Astrocyte (in vitro differentiated cells and primary cell): ENCODE data around the gene PRKCH. TPM values are rescaled to one million over a fixed set of nuclear protein-coding genes. Genes with fewer than 3 reads are reported as not detected.

Source experiments
- DNase-seq: peaks from one replicate; pipeline ENCODE4 v3.0.0-alpha.2; 2010; ENCODE audit warnings: low read depth
- FAIRE-seq: peaks from 2 replicates; lab custom pipeline; 2011; peaks lifted over from hg19 to GRCh38; lab: Jason Lieb, UNC
- H2AFZ ChIP-seq: 2 replicates; pipeline ENCODE4 v1.6.0; 2012; ENCODE audit warnings: low read depth, low read length, inconsistent platforms
- H3K27ac ChIP-seq: 2 replicates; pipeline ENCODE4 v1.5.1; 2011; ENCODE audit warnings: low read depth, low read length, inconsistent platforms
- H3K27me3 ChIP-seq: 2 replicates; pipeline ENCODE4 v1.6.0; 2011; ENCODE audit warnings: low read length, inconsistent platforms; ENCODE audit not compliant: insufficient read depth
- H3K36me3 ChIP-seq: 2 replicates; pipeline ENCODE4 v1.5.1; 2011; ENCODE audit warnings: low read length, inconsistent platforms; ENCODE audit not compliant: insufficient read depth
- H3K4me1 ChIP-seq: 2 replicates; pipeline ENCODE4 v1.5.1; 2011; ENCODE audit warnings: low read length, inconsistent platforms; ENCODE audit not compliant: insufficient read depth
- H3K4me2 ChIP-seq: 2 replicates; pipeline ENCODE4 v1.6.0; 2012; ENCODE audit warnings: low read length, inconsistent platforms
- H3K4me3 ChIP-seq: 2 replicates; pipeline ENCODE4 v1.5.1; 2011; ENCODE audit warnings: low read depth, mild to moderate bottlenecking, low read length, inconsistent platforms; ENCODE audit not compliant: insufficient read depth
- H3K79me2 ChIP-seq: 2 replicates; pipeline ENCODE4 v1.6.0; 2012; ENCODE audit warnings: mild to moderate bottlenecking, low read length, inconsistent platforms; ENCODE audit not compliant: insufficient read depth
- H3K9ac ChIP-seq: 2 replicates; pipeline ENCODE4 v1.6.0; 2012; ENCODE audit warnings: mild to moderate bottlenecking, low read length, inconsistent platforms
- H3K9me3 ChIP-seq: 2 replicates; pipeline ENCODE4 v1.5.1; 2012; ENCODE audit warnings: low read depth, mild to moderate bottlenecking, low read length, inconsistent platforms; ENCODE audit not compliant: insufficient read depth
- H4K20me1 ChIP-seq: 2 replicates; pipeline ENCODE4 v1.6.0; 2012; ENCODE audit warnings: low read length, inconsistent platforms; ENCODE audit not compliant: insufficient read depth
- H3K27ac Mint-ChIP-seq: one replicate; pipeline ENCODE4 v1.8.0; 2021; ENCODE audit warnings: mild to moderate bottlenecking, mixed read lengths; ENCODE audit not compliant: unreplicated experiment
- H3K27me3 Mint-ChIP-seq: one replicate; pipeline ENCODE4 v1.8.0; 2021; ENCODE audit warnings: low read depth, mixed read lengths; ENCODE audit not compliant: unreplicated experiment
- H3K36me3 Mint-ChIP-seq: one replicate; pipeline ENCODE4 v1.8.0; 2021; ENCODE audit warnings: low read depth, mixed read lengths; ENCODE audit not compliant: unreplicated experiment
- H3K4me1 Mint-ChIP-seq: one replicate; pipeline ENCODE4 v1.8.0; 2021; ENCODE audit warnings: low read depth, mixed read lengths; ENCODE audit not compliant: unreplicated experiment
- H3K4me3 Mint-ChIP-seq: one replicate; pipeline ENCODE4 v1.8.0; 2021; ENCODE audit warnings: mild to moderate bottlenecking, moderate library complexity, mixed read lengths; ENCODE audit not compliant: unreplicated experiment
- H3K9me3 Mint-ChIP-seq: one replicate; pipeline ENCODE4 v1.8.0; 2021; ENCODE audit warnings: mild to moderate bottlenecking, mixed read lengths; ENCODE audit not compliant: unreplicated experiment
- CTCF ChIP-seq: IDR thresholded peaks from 2 replicates; pipeline ENCODE4 v1.5.1; 2011; ENCODE audit warnings: low read depth, mild to moderate bottlenecking, inconsistent platforms, low read length, moderate library complexity; ENCODE audit not compliant: insufficient read depth
- EZH2 ChIP-seq: IDR thresholded peaks from 2 replicates; pipeline ENCODE4 v1.6.1; 2012; ENCODE audit warnings: mild to moderate bottlenecking, low read length, inconsistent platforms; ENCODE audit not compliant: insufficient read depth
- total RNA-seq: library from RNA; stranded (reverse); gene quantifications from 2 replicates; pipeline ENCODE4 v1.2.1, GENCODE V29; 2021

PRKCH gene
- total RNA-seq, 1 donor from 2014 or later = 6.0 TPM

DNA sequence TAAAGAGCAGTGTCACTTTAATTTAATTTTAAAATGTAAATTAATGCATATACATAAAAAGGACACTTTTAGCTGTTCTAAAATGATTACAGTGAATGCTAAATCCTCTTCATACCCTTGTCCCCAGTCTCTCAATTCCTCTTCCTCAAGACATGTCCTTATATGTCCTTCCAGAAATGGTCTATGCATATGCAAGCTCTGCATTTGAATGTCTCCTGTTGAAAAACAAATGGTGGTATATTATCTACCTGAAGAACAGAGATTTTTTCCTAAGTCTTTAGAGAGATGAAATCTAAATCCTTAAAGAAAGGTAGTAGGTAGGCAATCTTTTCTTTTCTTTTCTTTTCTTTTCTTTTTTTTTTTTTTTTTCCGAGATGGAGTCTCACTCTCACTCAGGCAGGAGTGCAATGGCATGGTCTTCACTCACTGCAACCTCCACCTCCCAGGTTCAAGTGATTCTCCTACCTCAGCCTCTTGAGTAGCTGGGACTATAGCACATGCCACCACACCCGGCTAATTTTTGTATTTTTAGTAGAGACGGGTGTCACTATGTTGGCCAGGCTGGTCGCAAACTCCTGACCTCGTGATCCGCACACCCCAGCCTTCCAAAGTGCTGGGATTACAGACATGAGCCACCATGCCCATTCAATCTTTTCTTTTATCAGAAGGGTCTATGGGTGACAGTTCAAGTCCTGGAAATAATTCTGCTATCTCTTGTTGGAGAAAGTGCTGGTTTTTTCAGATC is 180.5 kb downstream of the PRKCH start:
- no peaks in the 10 kb centered on the region for H3K27me3 ChIP-seq
- no peak overlapping the region for H3K4me3 ChIP-seq
- no peak for DNase-seq
- no peaks in the 10 kb centered on the region for H3K79me2 ChIP-seq
- H3K4me2 ChIP-seq = no peak overlapping the region
- H2AFZ ChIP-seq = no peak overlapping the region
- H3K4me1 ChIP-seq = peaks cover 33% of the 10 kb centered on the region
- H3K27me3 Mint-ChIP-seq = no peaks in the 10 kb centered on the region
- H4K20me1 ChIP-seq = no peaks in the 10 kb centered on the region
- no peak overlapping the region for H3K9ac ChIP-seq
- H3K4me1 Mint-ChIP-seq = peaks cover 31% of the 10 kb centered on the region
- TF ChIP-seq EZH2 (no peak), CTCF (no peak)
- H3K27ac ChIP-seq = no peak overlapping the region
- H3K4me3 Mint-ChIP-seq = no peak overlapping the region
- no peaks in the 10 kb centered on the region for H3K36me3 Mint-ChIP-seq
- peaks cover 5% of the 10 kb centered on the region for H3K9me3 Mint-ChIP-seq
- no peak for FAIRE-seq
- H3K9me3 ChIP-seq = no peaks in the 10 kb centered on the region
- H3K36me3 ChIP-seq = no peaks in the 10 kb centered on the region
- peak overlapping the region; percentile 59 for H3K27ac Mint-ChIP-seq

DNA sequence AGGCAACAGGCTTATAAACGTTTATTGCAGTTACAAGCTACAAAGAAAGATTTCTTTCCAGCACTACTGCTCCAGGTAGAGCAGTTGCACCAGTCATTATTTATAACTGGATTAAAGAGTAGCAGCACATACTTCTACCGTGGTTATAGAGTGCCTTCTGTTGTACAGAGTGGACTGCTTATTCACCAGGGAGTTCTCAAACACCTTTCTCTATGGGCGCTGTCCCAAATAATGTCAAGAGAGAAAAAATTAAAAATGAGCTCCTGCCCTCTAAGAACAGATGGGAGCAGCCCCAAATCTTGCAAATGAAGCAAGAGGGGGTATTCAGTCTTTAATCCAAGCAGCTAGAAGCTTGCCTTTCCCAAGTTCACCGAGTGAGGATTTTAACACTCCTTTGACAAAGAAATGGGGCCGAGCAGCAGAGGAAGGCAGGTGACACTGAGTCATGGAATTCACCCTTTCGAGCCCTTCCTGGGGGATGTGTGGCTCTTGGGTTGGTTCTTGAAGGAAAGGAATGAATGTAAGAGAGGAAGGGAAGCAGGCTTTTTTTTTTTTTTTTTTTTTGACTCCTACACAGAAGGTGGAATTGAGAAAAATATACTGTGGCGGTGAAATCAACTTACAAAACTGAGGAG is 181.2 kb downstream of the PRKCH start:
- H2AFZ ChIP-seq = no peak overlapping the region
- Mint-ChIP-seq H3K27me3 (no peaks in the 10 kb centered on the region), H3K4me3 (no peak overlapping the region), H3K9me3 (peaks cover 5% of the 10 kb centered on the region), H3K36me3 (no peaks in the 10 kb centered on the region), H3K27ac (peak overlapping the region; percentile 59), H3K4me1 (peaks cover 31% of the 10 kb centered on the region)
- H3K4me2 ChIP-seq = no peak overlapping the region
- H3K4me3 ChIP-seq = no peak overlapping the region
- H3K9me3 ChIP-seq = no peaks in the 10 kb centered on the region
- H4K20me1 ChIP-seq = no peaks in the 10 kb centered on the region
- no peak overlapping the region for H3K9ac ChIP-seq
- no peaks in the 10 kb centered on the region for H3K27me3 ChIP-seq
- no peak for TF ChIP-seq CTCF
- no peak for TF ChIP-seq EZH2
- FAIRE-seq (no peak), DNase-seq (peak; percentile 61)
- H3K36me3 ChIP-seq = no peaks in the 10 kb centered on the region
- no peaks in the 10 kb centered on the region for H3K79me2 ChIP-seq
- H3K4me1 ChIP-seq = peaks cover 33% of the 10 kb centered on the region
- no peak overlapping the region for H3K27ac ChIP-seq
